IPS-18c (cell line): ENCODE data around the gene SCN5A.

Experiments used
- H3K4me3 ChIP-seq: 2 replicates; pipeline ENCODE4 v1.7.0; 2013; ENCODE audit warnings: low read depth, mild to moderate bottlenecking, low read length, moderate library complexity; ENCODE audit not compliant: insufficient read depth
- H3K9me3 ChIP-seq: one replicate; pipeline ENCODE4 v1.6.1; 2013; ENCODE audit warnings: mild to moderate bottlenecking, low read length, moderate library complexity; ENCODE audit not compliant: control insufficient read depth, insufficient read depth

Gene SCN5A

DNA sequence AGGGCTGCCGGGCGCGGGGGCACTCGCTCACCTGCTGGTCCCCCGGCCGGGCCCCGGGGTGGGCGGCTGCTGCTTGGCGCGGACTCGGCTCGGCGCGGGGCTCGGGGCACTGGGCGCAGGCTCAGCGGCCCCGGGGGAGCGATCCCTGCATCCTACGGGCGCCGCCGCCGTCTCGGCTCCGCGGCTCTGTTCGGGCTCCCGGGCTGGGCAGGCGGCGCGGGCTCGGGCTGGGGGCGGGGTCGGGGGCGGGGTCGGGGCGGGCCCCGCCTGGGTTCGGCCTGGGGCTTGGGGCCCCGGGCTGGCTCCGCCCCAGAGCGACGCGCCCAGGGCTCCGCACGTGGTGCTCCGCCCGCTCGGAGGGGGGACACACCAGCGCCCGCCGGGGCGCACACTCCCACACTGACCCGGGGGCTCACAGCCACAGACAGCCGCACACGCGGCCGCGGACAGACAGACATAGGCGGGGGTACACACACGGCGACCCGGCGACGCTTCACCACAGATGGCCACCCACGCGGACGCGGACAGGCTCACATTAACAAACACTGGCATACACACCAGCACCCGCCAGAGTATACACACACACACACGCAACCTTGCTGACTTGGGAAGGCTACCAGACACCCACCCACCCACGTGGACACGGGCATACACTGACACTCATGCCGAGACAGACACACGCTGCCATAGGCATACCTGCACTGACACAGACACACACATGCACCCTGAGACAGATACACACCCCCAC lies at the start of gene SCN5A:
Gene SCN5A, minus strand, starts transcription at position 188 of the 748 bp plus-strand sequence. CDS start 16,380 bp downstream, outside the sequence.
- H3K9me3 ChIP-seq: no peaks in the 10 kb centered on the region
- H3K4me3 ChIP-seq: peak within 1 kb of the TSS; percentile 77

DNA sequence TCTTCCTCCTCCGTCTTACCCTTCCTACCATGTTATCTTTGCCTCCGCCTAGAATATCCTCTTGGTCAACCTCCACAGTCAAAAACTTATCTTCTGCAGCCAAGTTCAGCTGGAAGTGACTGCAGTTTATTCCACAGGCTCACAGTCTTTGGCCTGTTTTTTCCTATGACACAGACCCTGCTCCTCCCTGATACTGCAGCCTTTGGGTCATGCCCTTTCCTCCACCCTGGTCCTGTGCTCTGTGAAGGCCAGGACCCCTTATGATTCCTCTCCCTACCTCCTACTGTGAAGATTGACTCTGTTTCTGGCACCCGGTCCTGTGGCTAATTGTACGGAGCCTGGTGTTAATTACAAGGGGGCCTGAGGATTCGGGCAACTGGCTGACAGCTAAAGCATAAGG lies 49.3 kb upstream of the SCN5A start:
- no peak overlapping the region for H3K4me3 ChIP-seq
- H3K9me3 ChIP-seq: no peaks in the 10 kb centered on the region

DNA sequence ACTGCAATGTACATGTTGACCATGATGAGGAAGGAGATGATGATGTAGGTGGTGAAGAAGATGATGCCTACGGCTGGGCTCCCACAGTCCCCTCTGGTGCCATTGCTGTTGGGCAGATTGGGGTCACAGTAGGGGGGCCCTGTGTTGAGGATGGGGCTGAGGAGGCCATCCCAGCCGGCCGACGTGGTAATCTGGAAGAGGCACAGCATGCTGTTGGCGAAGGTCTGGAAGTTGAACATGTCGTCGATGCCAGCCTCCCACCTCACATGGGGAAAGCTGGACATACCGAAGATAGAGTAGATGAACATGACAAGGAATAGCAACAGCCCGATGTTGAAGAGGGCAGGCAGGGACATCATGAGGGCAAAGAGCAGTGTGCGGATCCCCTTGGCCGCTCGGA lies 48.6 kb upstream of the SCN5A start:
- H3K4me3 ChIP-seq: no peak overlapping the region
- no peaks in the 10 kb centered on the region for H3K9me3 ChIP-seq

DNA sequence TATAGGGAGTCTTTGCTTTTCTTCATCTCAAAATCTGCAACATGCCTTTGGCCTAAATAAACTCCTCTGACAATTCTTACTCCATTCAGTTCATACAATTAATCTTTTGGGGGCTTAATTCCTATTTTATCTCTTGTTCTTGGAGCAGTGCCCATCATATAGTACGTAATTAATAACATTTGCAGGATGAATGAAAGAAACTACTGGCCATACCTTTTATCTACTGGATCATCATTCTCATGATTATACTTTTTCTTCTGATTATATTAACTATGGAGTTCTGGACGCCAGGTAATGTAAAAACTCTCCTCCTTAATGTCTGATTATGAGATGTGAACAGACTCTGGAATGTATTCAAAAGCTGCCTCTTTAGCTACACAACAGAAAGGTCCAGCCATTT lies 46.5 kb upstream of the SCN5A start:
- no peaks in the 10 kb centered on the region for H3K9me3 ChIP-seq
- H3K4me3 ChIP-seq: no peak overlapping the region

DNA sequence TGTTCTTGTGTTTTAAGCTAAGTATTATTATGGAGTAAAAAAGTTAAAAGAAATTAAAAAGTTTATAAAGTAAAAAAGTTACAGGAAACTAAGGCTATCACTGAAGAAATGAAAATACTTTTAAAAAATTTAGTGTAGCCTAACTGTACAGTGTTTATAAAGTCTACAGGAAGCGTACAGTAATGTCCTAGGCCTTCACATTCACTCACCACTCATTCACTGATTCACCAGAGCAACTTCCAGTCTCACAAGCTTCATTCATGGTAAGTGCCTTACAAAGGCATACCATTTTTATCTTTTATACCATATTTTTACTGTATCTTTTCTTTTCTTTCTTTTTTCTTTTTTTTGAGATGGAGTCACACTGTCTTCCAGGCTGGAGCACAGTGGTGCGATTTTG lies 40.7 kb upstream of the SCN5A start:
- Histone ChIP-seq H3K9me3 (no peaks in the 10 kb centered on the region), H3K4me3 (no peak overlapping the region)

DNA sequence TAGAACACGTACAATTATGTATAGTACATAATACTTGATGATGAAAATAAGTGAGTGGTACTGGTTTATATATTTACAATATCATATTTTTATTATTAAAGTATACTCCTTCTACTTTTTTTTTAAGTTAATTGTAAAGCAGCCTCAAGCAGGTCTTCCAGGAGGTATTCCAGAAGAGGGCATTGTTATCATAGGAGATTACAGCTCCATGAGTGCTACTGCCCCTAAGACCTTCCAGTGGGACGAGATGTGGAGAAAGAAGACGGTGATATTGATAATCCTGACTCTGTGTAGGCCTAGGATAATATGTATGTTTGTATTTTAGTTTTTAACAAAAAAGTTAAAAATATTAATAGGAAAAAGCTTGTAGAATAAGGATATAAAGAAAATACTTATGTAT lies 40.3 kb upstream of the SCN5A start:
- Histone ChIP-seq H3K4me3 (no peak overlapping the region), H3K9me3 (no peaks in the 10 kb centered on the region)

DNA sequence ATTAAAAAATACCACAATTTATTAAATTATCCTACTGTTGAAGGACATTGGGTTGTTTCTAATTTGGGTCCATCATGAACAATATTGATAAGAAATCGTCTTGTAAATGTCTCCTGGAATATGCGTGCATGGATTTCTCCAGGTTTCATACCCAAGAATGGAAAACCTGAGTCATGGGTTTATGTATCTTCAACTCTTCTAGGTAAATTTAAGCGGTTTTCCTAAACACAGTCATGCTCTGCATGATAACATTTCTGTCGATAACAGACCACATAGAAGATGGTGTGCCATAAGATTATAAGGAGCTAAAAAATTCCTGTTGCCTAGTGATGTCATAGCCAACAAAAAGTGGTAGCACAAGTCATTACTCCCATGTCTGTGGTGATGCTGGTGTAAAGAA lies 39.9 kb upstream of the SCN5A start:
- Histone ChIP-seq H3K4me3 (no peak overlapping the region), H3K9me3 (no peaks in the 10 kb centered on the region)

DNA sequence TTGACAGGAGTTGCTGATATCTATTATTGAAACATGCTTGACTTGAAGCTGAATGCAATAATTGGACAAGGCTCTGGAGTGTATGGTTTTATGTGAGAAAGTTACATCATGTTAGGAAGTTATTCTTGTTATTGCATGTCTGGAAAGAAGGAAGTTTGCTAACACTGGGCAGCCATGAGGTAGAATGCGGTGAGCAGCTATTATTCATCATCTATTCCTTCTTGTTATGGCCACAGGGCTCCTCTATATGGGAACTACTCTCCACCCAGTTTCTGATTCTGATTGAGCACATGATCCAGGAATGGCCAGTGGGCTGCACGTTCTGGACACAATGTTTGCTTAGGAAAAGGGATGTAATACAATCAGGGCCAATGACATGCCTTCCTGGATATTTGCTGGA lies 37.8 kb upstream of the SCN5A start:
- Histone ChIP-seq H3K4me3 (no peak overlapping the region), H3K9me3 (no peaks in the 10 kb centered on the region)

DNA sequence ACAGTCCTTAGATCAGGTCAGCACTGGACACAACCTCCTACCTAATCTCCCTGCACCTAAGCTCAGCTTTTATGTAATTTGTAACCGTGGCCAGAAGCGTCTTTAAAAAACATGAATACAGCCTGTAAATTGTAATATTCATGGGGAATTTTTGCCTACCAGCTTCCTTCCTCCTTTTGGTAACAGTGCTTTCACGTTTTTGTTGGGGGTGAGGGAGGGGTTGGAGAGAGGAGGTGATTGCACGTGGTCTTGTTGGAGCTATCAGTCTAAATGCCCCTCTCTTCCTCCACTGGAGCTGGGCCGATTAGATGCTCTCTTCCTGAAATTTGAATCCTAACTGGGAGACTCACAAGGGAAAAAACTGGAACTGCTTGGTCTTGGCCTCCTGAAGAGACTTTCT lies 35.1 kb upstream of the SCN5A start:
- Histone ChIP-seq H3K4me3 (no peak overlapping the region), H3K9me3 (no peaks in the 10 kb centered on the region)

DNA sequence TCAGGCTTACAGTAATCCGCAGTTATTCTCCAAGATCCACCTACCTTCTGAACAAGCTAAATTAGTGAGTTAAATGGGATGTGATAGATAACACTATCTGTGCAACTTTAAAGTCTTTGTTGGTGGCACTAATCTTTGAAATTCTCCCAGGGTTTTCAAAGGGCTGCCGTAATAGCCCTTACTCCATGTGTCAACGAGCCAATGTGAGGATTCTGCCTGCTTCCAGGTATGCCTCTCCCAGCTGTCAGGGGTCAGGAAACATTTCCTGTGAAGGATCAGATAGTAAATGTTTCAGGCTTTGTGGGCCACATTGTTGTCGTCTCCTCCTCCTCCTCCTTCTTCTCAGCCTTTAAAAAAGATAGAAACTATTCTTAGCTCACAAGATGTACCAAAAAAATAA lies 20.2 kb upstream of the SCN5A start:
- Histone ChIP-seq H3K9me3 (no peaks in the 10 kb centered on the region), H3K4me3 (no peak overlapping the region)

DNA sequence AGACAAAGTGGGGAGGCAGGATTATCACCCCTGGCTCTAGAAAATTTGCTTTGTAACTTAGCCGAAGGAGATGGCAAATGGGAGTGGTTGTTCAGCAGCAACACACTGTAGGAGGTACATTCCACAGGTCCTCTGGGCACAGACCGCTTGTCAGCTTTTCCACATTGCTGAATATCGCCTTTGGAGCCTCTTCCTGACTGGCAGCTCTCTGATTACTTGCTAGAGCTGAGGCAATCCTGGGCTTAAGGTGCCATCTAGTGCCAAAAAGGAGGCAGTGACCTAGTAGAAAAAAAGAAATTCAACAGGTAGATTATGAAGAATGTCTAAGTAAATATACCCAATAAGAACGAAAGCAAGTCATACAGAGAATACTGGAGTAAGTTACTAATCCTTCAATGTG lies 13.1 kb upstream of the SCN5A start:
- Histone ChIP-seq H3K4me3 (no peak overlapping the region), H3K9me3 (no peaks in the 10 kb centered on the region)

DNA sequence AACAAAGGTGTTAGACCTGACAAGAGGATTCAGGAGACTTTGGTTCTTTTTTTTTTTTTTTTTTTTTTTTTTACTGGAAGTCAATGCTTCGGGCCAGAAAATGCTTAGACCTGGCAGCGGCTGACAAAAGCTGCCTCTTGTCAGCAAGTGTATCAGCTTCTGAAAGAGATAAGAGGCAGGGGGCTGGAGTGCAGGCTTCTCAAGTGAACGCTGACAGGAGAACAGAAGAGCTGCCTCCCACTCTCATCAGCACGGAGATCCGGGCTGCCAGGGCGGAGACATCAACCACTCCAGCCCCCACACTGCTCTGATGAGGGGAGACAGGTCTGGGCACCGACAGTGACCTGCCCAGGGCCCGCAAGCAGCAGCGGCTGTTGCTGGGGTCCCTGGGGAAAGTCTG lies 9.4 kb upstream of the SCN5A start:
- Histone ChIP-seq H3K9me3 (no peaks in the 10 kb centered on the region), H3K4me3 (no peak overlapping the region)

DNA sequence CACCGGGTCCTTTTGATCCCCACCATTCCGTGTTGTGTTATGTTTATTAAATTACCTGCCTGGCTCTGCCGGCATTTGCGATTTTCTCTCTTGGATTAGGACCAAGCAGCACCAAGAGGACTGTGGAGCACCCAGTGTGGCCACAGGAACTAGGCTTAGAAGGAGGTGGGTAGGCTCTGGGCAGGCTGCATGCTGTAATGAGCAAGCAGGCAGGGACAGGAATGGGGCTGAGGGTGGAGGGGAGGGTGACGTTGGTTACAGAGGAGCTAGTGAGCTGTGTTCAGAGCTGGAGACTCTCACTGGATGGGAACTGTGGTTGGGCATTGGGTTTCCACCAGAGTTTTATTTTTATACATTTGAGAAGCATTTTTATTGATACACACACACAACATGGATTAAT lies 7.9 kb upstream of the SCN5A start:
- H3K9me3 ChIP-seq: no peaks in the 10 kb centered on the region
- H3K4me3 ChIP-seq: no peak overlapping the region

DNA sequence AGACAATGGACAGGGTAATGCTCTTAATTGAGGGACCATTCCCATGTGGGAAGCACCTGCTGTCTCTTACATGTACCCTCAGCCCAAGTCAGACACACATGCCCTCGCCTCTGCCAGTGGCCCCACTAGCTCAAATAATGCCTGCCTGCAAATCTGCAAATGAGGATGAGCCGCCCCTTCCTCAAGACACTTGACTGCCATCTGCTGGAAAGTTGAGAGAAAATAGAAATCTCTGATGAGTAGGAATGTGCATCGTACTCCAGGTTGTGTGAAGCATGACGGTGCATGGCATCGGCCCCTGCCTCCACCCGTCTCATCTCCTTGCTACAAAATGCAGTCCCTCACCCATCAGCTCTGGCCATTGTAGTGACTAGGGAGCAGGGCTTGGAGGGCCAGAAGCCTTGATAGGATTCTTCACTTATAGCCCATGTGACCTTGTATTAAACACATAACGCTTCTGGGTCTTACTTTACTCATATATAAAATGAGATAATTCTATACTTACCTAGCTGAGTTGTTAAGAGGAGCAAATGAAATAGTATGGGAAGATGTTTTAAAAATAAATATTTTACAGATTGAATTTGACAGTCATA lies 6.3 kb upstream of the SCN5A start:
- Histone ChIP-seq H3K4me3 (no peak overlapping the region), H3K9me3 (no peaks in the 10 kb centered on the region)

DNA sequence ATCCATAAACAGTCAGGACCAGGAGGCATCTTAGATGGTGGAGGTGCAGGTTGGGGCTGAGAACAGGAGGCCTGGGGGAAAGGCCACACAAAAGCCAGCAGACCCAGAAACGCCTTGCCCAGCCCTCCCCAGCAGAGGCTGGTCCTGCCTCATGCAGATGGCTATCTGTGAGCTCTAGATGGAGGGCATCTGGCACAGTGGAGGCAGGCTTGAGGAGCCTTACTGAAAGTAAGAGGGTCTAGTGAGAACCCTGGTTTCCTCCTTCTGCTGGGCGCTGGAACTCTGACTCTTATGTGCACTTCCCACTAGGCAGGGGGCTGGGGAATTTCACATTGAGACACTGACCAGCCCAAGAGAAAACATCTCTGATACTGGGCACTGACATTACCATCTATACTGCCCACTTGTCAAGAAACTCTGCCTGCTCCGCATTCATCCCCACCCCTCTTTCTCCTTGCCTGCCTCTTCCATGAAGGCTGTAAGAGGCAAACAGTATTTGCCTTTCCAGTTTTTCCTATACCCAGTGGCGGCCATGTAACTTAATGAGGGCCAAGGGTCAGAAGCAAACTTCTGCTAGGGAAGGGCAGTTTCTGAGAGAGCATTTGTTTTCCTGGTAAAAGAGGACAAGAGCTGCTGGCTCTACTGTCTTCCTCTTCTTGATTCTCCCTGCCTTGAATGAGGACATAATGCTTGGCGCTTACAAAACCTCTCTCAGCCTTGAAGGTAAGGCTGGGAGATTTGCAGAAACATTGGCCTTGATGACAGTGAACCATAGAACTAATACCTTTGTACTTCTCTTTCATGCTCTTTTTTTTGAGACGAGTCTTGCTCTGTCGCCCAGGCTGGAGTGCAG lies 4.4 kb upstream of the SCN5A start:
- Histone ChIP-seq H3K9me3 (no peaks in the 10 kb centered on the region), H3K4me3 (no peak overlapping the region)

DNA sequence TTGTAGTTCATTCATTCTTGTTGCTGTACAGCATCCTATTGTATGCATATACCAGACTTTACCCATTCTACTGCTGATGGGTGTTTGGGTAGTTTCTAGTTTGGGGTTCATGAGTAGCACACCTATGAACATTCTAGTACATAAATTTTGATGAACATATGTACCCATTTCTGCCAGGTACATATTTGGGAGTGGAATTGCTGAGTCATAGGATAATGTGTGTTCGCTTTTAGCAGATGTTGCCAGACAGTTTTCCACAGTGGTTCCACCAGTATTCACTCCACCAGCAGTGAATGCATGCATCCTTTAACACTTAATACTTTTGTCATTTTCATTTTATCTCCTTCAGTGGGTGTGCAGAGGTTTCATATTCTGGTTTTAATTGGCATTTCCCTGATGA lies 3.4 kb upstream of the SCN5A start:
- H3K9me3 ChIP-seq: no peaks in the 10 kb centered on the region

DNA sequence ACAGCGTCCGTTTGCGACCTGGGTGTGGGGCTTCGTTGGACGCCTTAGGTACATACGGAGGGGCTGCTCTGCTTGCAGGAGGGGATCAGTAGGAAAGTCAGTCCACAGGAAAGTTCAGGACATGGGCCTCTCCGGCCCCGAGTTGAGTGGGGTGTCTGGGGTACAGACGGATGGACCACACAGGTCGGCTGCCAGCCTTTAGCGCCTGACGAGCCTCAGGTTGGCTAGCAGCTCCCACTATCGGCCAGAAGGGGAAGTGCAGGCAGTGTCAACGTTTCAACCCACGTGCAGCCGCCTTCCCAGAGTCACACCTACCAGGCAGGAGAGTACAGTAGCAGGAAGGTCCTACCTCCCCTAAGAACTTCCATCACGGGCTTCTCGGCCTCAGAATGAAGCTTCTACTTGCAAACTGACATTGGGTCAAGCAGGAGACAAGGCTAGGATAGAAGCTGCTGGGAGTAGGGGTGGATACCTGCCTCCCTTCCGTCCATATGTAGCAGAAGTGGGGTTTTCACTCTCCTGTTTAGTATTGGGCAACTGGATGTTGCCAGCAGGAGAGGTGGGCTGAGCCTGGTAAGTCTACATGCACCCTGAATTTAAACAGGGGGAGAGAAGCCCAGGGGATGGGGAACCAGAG lies 1.8 kb upstream of the SCN5A start:
- Histone ChIP-seq H3K4me3 (peak overlapping the region; percentile 39; the same call in 1 of the 2 replicates), H3K9me3 (no peaks in the 10 kb centered on the region)

More for the DNA sequence above, 3.4 kb upstream of the SCN5A start:
- no peak overlapping the region for H3K4me3 ChIP-seq
